ENCODE data around the gene NR4A1. TPM values are rescaled to one million over a fixed set of nuclear protein-coding genes. Genes with fewer than 3 reads are reported as not detected.

NR4A1 gene
- total RNA-seq, 4 donors from 2014 or later = 26.2 to 88.1 (median 59.4) TPM

DNA sequence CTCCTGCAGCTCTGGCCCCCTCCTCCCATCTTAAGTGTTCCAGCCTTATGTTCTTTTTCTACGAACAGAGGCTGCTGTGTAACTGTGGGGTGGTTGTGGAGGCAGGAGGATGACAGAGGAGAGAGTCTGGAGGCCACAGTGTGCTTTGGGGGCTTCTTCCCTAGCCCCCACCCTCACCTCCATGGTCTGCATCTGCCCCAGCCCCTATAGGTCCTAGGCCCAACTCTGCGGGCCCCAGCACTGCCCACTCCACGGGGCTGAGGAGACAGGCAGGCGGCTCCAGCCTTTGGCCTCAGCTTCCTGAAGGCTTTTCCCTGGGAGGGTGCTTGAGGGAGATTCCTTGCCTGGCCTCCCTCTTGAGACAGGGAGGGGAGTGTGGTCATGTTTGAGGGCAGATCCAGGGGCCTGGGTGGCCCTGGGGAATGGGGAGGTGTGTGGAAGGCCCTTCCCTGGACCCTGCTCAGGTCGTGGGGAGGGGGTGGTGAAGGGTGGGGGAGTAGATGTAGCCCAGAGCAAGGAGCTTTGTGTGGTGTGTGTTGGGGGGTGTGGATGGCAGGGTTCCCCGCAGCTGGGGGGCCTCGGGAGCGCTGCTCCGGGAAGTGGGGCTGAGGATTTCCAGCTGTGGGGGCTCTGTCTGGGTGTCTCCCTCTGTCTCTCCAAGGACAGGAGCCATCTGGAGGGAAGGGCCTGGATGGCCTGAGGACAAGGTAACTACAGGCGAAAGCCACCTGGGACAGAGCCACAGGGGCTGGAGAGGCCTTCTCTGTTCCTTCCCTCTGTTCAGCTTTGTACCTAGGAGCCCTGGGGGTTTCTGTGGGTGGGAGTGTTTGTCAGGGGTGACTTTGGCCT lies 29.4 kb downstream of the NR4A1 start:
- H3K27ac ChIP-seq (replicated peaks in 1 of 4) = peak overlapping the region; percentile 68 to 79 (median 74)
- intact Hi-C loops (cut with DNase I) = no loop called here
- peaks cover 30 to 51% (median 44%) of the 10 kb centered on the region in 4 donors for H3K4me1 ChIP-seq
- H3K36me3 ChIP-seq = peaks cover 19 to 44% (median 34%) of the 10 kb centered on the region in 4 donors
- no peaks in the 10 kb centered on the region for H3K9me3 ChIP-seq
- no peaks in the 10 kb centered on the region for H3K27me3 ChIP-seq
- no peak for DNase-seq (ENCODE audit: extremely low spot score)
- 71% methylated on average over 9 of the region's 10 CpGs for WGBS
- TF ChIP-seq EP300 (IDR thresholded peaks at IDR 0.05) (no peak), POLR2AphosphoS5 (IDR thresholded peaks at IDR 0.05) (no peak), POLR2A (IDR thresholded peaks at IDR 0.05; ENCODE audit: low read depth) (no peak)
- TF ChIP-seq, protein P1, sequence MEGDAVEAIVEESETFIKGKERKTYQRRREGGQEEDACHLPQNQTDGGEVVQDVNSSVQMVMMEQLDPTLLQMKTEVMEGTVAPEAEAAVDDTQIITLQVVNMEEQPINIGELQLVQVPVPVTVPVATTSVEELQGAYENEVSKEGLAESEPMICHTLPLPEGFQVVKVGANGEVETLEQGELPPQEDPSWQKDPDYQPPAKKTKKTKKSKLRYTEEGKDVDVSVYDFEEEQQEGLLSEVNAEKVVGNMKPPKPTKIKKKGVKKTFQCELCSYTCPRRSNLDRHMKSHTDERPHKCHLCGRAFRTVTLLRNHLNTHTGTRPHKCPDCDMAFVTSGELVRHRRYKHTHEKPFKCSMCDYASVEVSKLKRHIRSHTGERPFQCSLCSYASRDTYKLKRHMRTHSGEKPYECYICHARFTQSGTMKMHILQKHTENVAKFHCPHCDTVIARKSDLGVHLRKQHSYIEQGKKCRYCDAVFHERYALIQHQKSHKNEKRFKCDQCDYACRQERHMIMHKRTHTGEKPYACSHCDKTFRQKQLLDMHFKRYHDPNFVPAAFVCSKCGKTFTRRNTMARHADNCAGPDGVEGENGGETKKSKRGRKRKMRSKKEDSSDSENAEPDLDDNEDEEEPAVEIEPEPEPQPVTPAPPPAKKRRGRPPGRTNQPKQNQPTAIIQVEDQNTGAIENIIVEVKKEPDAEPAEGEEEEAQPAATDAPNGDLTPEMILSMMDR (IDR thresholded peaks at IDR 0.05) = no peak
- H3K4me3 ChIP-seq = peak overlapping the region in 3 of 4 donors; percentile 35 to 52 (median 38)

DNA sequence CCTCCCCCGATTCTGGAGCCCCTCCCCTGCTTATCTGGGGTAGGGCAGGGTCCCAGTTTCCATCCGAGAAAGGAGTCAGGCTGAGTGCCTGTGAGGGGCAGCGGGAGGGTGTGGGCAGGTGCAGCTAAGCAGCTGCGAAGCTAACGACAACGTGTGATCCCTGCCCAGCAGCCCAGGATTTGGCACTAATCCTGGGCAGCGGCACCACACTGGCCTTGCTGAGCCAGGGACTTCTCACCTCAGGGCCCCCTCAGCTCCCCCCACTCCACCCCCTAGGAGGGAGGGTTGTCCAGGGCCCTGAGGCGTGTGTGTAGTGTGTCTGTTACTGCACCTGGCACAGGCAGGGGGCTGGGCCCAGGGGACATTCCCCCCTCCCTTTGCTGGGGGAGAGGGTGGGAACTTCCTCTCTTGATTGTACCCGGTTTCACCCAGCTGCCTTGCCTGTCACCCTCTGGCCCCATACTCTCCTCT lies 30.1 kb downstream of the NR4A1 start:
- intact Hi-C loops (cut with DNase I) = no loop called here
- peak overlapping the region in 3 of 4 donors; percentile 22 to 52 (median 38) for H3K4me3 ChIP-seq
- H3K36me3 ChIP-seq = peaks cover 17 to 37% (median 28%) of the 10 kb centered on the region in 4 donors
- peaks cover 30 to 46% (median 43%) of the 10 kb centered on the region in 4 donors for H3K4me1 ChIP-seq
- H3K27me3 ChIP-seq = no peaks in the 10 kb centered on the region
- TF ChIP-seq EP300 (IDR thresholded peaks at IDR 0.05) (no peak), POLR2A (IDR thresholded peaks at IDR 0.05; ENCODE audit: low read depth) (no peak), POLR2AphosphoS5 (IDR thresholded peaks at IDR 0.05) (no peak)
- TF ChIP-seq, protein P1 (IDR thresholded peaks at IDR 0.05) = no peak
- DNase-seq (ENCODE audit: extremely low spot score) = no peak
- H3K27ac ChIP-seq (replicated peaks in 1 of 4) = peak overlapping the region; percentile 68 to 79 (median 74)
- 45% methylated on average over 7 of the region's 9 CpGs for WGBS
- H3K9me3 ChIP-seq = no peaks in the 10 kb centered on the region

DNA sequence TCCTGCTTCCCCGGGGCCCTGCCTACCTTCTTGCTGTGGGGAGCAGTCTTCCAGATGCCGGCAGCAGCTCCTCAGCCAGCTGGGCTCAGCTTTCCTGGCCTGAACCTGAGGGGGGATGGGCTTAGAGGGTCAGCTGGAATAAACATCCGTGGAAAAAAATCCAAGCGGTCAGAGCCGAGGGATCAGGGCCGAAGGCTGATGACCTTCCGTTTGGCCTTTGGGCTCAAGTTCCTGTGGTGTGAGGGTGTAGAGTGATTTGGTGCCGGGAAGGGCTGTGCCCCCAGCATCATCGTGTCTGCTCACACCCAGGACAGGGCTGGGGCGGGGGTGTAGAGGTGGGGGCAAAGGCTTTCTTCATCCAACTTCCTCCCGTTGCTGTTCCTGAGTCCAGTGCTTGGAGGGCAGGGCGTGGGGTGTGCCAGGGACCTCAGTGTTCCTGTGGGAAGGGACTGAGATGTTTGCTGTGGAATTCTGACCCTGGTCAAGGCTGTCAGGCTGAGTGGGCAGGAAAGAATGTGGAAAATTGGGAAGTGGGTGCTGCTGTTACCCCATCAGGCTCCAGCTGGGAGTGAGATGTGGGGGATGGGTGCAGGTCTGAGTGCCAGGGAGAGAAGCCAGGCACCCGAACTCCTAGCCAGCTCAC lies 30.9 kb downstream of the NR4A1 start:
- H3K4me1 ChIP-seq = peaks cover 30 to 46% (median 43%) of the 10 kb centered on the region in 4 donors
- TF ChIP-seq POLR2A (IDR thresholded peaks at IDR 0.05; ENCODE audit: low read depth) (no peak), POLR2AphosphoS5 (IDR thresholded peaks at IDR 0.05) (peak; percentile 47 to 56), EP300 (IDR thresholded peaks at IDR 0.05) (no peak)
- TF ChIP-seq, protein P1 (IDR thresholded peaks at IDR 0.05) = no peak
- peaks cover 0 to 8% (median 0%) of the 10 kb centered on the region in 4 donors for H3K27me3 ChIP-seq
- peaks cover 8 to 29% (median 20%) of the 10 kb centered on the region in 4 donors for H3K36me3 ChIP-seq
- H3K4me3 ChIP-seq = peak overlapping the region in 3 of 4 donors; percentile 22 to 52 (median 38)
- H3K9me3 ChIP-seq = no peaks in the 10 kb centered on the region
- intact Hi-C loops (cut with DNase I) = no loop called here
- no peak for DNase-seq (ENCODE audit: extremely low spot score)
- H3K27ac ChIP-seq (replicated peaks in 1 of 4) = peak overlapping the region; percentile 68 to 79 (median 74)
- WGBS = 51% methylated on average over 10 of the region's 13 CpGs

DNA sequence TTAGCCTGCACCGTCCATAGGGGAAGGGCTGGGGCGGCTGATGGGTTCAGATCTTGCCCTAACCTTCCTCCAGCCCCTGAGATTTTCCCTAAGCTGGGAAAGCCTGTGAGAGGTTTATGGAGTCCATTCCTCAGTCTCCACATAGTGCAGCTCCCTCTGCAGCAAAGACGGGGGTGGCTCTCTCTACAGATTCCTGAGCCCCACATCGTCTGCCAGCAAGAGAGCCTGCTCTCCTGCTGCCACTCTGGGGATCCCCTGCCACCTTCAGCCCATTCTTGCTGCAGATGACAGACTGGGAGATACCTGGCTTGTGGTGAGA lies 31.4 kb downstream of the NR4A1 start:
- H3K27ac ChIP-seq (replicated peaks in 1 of 4) = peak overlapping the region; percentile 68 to 79 (median 74)
- intact Hi-C loops (cut with DNase I) = no loop called here
- peaks cover 0 to 13% (median 0%) of the 10 kb centered on the region in 4 donors for H3K27me3 ChIP-seq
- H3K4me3 ChIP-seq = no peak overlapping the region
- DNase-seq (ENCODE audit: extremely low spot score) = no peak
- H3K36me3 ChIP-seq = peaks cover 4 to 24% (median 15%) of the 10 kb centered on the region in 4 donors
- 34% methylated on average over 4 of the region's 4 CpGs for WGBS
- TF ChIP-seq POLR2AphosphoS5 (IDR thresholded peaks at IDR 0.05) = no peak
- TF ChIP-seq, protein P1 (IDR thresholded peaks at IDR 0.05) = no peak
- no peak for TF ChIP-seq POLR2A (IDR thresholded peaks at IDR 0.05; ENCODE audit: low read depth)
- TF ChIP-seq EP300 (IDR thresholded peaks at IDR 0.05) = no peak
- peaks cover 30 to 46% (median 43%) of the 10 kb centered on the region in 4 donors for H3K4me1 ChIP-seq
- H3K9me3 ChIP-seq = no peaks in the 10 kb centered on the region
